Midbrain (tissue), 1 donor: ENCODE data around the gene KLHL34.

Experiments used
- DNase-seq: peaks from one replicate; lab custom pipeline; 2025; lab: John Stamatoyannopoulos, UW

The KLHL34 gene

DNA sequence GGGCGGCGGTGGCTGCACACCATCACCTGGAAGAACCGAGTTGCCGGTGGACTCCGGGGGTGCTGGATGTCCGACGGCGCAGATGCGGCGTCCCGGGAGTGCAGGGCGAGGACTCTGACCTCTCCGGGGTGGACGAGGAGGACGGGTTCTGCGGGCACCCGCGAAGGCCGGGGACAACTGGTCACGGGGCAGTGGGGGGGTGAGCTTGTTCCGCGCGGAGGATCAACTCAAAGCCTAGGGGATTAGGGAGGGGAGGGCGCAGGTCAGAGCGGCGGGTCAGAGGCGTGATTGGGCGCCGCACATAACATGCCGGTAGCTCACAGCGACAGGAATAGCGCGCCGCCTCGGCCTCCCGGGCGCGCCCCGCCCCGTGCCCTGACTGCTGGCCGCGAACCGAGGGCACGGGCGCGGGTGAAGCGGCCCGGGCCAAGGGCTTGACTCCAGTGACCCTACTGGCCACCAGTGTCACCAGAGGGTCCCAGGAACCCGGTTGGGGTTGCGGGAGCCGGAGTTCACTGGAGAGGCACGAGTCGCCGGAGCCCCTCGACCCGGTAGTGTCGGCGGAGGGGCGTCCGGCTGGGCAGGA, at the start of gene KLHL34:
TSS of gene KLHL34 (minus strand) at position 179 of the 586 bp plus-strand sequence. CDS start 542 bp downstream, outside the sequence.
- no peak for DNase-seq

DNA sequence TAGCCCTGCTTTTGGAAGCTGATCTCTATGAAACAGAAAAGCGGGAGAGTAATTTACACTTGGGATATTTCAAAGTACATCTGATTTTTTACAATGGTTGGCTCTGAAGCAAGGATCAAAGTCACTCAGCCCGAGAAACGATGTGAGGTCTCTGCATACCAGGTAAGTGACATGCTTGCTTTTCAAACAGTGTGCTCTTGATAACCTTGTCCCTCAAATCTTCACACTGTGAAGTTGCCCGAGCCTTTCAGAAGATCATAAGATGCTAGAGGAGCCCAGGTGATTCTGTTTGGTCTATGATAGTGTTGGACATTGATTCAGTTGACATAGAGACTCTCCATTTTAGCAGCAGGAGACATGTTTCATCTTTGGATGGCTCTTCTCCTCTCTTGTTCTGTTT, 47.1 kb upstream of the KLHL34 start:
- no peak for DNase-seq

- DNase-seq, result no peak
These were observed 44.6 kb upstream of the KLHL34 start for GRCh38 chrX:21702725-21703124.

GRCh38 chrX:21700967-21701366, 42.8 kb upstream of the KLHL34 start:
- no peak for DNase-seq

- DNase-seq, result no peak
These were observed 42.1 kb upstream of the KLHL34 start for GRCh38 chrX:21700275-21700674.

GRCh38 chrX:21699136-21699535, 41.0 kb upstream of the KLHL34 start:
- DNase-seq, result no peak

DNA sequence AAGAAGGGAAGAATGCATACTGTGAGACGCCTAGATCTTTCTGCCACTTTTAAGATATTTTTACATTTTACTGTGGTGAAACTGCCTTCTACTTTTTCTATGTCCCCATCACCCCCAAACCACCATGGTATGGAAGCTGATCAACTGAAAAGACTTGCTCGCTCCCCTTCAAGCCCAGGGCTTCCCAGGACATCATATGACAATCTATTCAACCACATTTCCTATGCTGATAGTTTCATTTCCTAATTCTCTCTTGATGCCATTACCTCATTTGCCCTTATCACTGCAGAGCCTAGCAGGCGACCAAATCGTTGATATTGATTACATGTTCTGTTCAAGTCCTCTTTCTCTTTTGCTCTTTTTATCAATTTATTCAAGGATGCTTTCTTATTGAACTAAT, 40.1 kb upstream of the KLHL34 start:
- DNase-seq, result no peak

- DNase-seq, result no peak
These were observed 33.4 kb upstream of the KLHL34 start for GRCh38 chrX:21691512-21692018.

GRCh38 chrX:21683941-21684340, 25.8 kb upstream of the KLHL34 start:
- no peak for DNase-seq

- DNase-seq, result no peak
These were observed 20.0 kb upstream of the KLHL34 start for GRCh38 chrX:21678048-21678612.

DNA sequence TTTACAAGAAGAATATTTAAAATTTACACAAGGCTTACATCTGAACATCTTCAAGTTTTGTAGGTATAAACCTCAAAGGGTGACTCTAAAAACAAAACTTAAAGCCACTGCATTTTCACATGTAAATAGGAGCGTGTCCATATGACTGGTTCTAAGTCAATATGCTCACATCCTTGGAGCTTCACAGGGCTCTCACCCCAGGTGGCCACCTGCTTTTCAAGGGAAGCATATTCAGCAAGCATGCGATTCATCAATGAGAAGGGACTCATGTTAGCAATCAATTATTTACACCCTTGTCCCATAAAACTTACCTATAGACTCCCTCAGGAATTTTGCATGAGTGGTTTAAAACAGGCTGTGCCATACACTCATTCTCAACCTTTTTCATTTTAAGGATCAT, 17.8 kb upstream of the KLHL34 start:
- DNase-seq, result no peak

DNA sequence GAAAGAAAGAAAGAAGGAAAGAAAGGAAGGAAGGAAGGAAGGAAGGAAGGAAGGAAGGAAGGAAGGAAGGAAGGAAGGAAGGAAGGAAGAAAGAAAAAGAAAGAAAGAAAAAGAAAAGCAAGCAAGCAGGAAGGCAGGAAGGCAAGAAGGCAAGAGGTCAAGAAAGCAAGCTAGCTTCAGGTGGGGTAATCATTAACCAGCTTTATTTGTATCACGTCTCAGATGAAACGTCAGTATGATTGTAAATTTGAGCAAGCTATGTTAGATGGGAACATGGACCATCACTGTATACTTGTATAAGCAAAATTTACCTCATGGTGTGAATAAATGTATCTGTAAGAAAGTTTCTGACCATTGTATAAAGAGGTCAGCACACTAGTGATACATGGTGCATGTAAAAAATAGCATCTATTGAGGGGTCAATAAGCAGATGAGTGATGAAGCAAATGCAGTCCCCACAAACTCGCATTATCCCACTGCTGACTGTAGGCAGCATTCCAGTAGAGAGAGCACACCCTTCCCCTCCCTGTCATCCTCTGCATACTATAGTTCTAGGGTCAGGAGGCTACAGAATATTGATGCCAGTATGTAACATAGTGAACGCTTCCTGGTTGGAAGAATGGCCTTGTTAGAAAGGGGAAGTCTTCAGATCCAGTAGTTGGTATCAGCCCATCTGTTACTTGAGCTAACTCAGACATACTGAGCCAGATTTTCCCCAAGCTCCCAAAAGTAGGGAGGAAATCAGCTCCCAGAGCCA, 16.5 kb upstream of the KLHL34 start:
- DNase-seq, result no peak

GRCh38 chrX:21666679-21667078, 8.5 kb upstream of the KLHL34 start:
- DNase-seq, result no peak

- no peak for DNase-seq
These were observed 8.1 kb upstream of the KLHL34 start for GRCh38 chrX:21666252-21666651.

DNA sequence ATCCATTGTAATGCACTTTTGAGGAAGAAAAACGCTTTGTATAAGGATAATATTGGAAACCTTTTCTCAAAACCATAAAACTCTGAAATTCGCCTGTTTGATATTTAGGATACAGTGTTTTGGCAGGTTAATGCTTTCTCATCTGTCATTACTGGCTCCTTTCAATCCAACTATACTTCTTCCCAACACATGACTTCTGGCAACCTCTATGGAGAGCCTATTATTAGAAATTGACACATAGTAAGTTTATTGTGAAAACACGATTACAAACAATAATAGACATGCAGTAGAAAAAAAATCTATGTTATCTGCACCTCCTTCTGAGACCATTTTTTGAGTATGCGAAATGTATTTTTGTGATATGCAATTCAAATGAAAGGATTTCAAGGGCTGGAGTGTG, 4.6 kb upstream of the KLHL34 start:
- DNase-seq, result no peak

GRCh38 chrX:21661316-21661715, 3.2 kb upstream of the KLHL34 start:
- DNase-seq, result no peak

- no peak for DNase-seq
These were observed 2.0 kb upstream of the KLHL34 start for GRCh38 chrX:21660156-21660555.

GRCh38 chrX:21659320-21659719, 1.2 kb upstream of the KLHL34 start:
- no peak for DNase-seq

- no peak for DNase-seq
These were observed 616 bp upstream of the KLHL34 start for GRCh38 chrX:21658746-21659145.

GRCh38 chrX:21657318-21658151, 595 bp downstream of the KLHL34 start:
- no peak for DNase-seq

GRCh38 chrX:21656587-21657317, 1.4 kb downstream of the KLHL34 start:
- no peak for DNase-seq
